Measurements from ENCODE around the gene SCAP. TPM values are rescaled to one million over a fixed set of nuclear protein-coding genes. Genes with fewer than 3 reads are reported as not detected.

SCAP gene
- total RNA-seq, 1 experiment from 2014 or later: 67.6 TPM

DNA sequence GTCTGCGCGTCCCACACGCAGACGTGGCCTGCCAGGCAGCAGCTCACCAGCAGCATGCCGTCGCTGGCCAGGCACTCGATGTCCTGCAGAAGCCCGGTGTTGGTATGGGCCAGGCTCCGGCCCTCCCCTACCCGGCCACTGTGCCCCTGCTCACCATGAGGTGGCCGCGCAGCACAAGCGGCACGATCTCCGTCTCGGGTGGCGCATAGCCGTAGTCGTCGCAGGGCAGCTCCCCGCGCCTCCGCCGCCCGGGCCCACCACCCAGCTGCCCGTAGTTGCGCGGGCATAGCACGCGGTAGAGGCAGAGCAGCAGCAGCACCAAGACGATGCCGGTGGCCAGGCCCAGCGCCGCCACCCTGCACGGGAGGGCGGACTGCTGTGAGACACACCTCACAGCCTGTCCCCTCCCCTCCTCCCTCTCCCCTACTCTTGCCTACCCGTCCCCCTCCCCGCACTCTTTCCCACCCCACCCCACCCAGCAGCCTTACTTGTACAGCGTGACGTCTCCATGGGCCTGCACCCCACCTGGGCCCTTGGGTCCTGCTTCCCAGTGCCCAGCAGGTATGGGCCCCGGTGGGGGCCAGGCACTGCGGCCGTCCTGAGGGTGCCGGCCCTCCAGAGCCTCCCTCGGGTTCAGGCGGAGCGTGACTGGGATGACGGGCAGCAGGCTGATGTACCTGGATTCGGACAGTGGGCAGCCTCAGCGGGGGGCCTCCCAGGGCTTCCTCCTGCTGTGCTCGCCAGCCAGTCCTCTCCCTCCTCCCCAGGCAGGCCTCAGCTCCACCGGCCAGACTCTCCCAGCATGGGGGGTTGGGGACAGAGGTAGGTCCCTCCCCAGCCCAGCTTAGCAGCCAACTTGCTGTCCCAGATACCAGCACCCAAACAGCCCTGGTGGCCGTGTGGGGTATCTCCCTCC lies 57.3 kb downstream of the SCAP start:
- ChIA-PET POLR2A (no interaction called here), CTCF (no interaction called here)

More for the DNA sequence above, 57.3 kb downstream of the SCAP start:
- TF ChIP-seq SP1 (IDR thresholded peaks at IDR 0.05; ENCODE audit: low read depth) (no peak), SRF (IDR thresholded peaks at IDR 0.05; ENCODE audit: low read depth) (no peak)
- TF ChIP-seq, protein P1, sequence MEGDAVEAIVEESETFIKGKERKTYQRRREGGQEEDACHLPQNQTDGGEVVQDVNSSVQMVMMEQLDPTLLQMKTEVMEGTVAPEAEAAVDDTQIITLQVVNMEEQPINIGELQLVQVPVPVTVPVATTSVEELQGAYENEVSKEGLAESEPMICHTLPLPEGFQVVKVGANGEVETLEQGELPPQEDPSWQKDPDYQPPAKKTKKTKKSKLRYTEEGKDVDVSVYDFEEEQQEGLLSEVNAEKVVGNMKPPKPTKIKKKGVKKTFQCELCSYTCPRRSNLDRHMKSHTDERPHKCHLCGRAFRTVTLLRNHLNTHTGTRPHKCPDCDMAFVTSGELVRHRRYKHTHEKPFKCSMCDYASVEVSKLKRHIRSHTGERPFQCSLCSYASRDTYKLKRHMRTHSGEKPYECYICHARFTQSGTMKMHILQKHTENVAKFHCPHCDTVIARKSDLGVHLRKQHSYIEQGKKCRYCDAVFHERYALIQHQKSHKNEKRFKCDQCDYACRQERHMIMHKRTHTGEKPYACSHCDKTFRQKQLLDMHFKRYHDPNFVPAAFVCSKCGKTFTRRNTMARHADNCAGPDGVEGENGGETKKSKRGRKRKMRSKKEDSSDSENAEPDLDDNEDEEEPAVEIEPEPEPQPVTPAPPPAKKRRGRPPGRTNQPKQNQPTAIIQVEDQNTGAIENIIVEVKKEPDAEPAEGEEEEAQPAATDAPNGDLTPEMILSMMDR (IDR thresholded peaks at IDR 0.05 in 2 of 3, conservative IDR thresholded peaks at IDR 0.05 in 1 of 3; ENCODE audit: borderline replicate concordance in 1 of 3, insufficient read depth in 1 of 3, low read depth in 2 of 3, low read length in 2 of 3): peak in 2 of 3 experiments; percentile 36 to 40; a peak in 3 of 6 replicates
- TF ChIP-seq, protein P2, sequence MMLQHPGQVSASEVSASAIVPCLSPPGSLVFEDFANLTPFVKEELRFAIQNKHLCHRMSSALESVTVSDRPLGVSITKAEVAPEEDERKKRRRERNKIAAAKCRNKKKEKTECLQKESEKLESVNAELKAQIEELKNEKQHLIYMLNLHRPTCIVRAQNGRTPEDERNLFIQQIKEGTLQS (IDR thresholded peaks at IDR 0.05): no peak
- intact Hi-C loops (cut with micrococcal nuclease): no loop called here
- RAD21 ChIA-PET (ENCODE audit: low non-redundant PET in 1 of 2, low total read pairs in 2 of 2, uncharacterized antibody in 2 of 2, unreplicated experiment in 2 of 2): no interaction called here
- no peak overlapping the region for H3K4me2 ChIP-seq (ENCODE audit: low read length)
- no peak overlapping the region for H3K9ac ChIP-seq (ENCODE audit: low read length)
- no peak overlapping the region for H3K27ac ChIP-seq (ENCODE audit: low read depth, low read length)
- DNase-seq (ENCODE audit: low read depth, low spot score) (no peak), ATAC-seq (0 out of 2 replicates have a peak, but pooled peaks have one; percentile 24)
- H2AFZ ChIP-seq (ENCODE audit: low read depth, low read length, poor library complexity, severe bottlenecking): no peak overlapping the region
- H3K4me3 ChIP-seq (replicated peaks in 1 of 2; ENCODE audit: low read depth in 1 of 2, low read length in 2 of 2): no peak overlapping the region
- peaks cover 5 to 17% of the 10 kb centered on the region in 2 experiments; a peak in 2 of 4 replicates for H3K4me1 ChIP-seq (ENCODE audit: control insufficient read depth in 1 of 2, insufficient read depth in 2 of 2, low read length in 2 of 2)
- no peaks in the 10 kb centered on the region for H4K20me1 ChIP-seq (ENCODE audit: insufficient read depth)
- no peaks in the 10 kb centered on the region for H3K79me2 ChIP-seq (ENCODE audit: insufficient read depth, low read length)
- H3K9me2 ChIP-seq (ENCODE audit: insufficient read depth): no peaks in the 10 kb centered on the region
- H3K27me3 ChIP-seq (ENCODE audit: insufficient read depth, low read length): no peaks in the 10 kb centered on the region
- peaks cover 15 to 29% of the 10 kb centered on the region in 2 experiments; a peak in 3 of 4 replicates for H3K36me3 ChIP-seq (ENCODE audit: control insufficient read depth in 1 of 2, insufficient read depth in 2 of 2, low read length in 2 of 2)
- no peaks in the 10 kb centered on the region for H3K9me3 ChIP-seq (ENCODE audit: control insufficient read depth in 1 of 2, insufficient read depth in 1 of 2, low read depth in 1 of 2, low read length in 2 of 2)
- BruUV-seq (replicated peaks): no TSS peak

Data from HCT116 (cell line).